HUES48 (cell line): ENCODE results near the gene ODF4.

Experiments
- H3K27ac ChIP-seq: one replicate; pipeline ENCODE4 v1.7.0; 2013; ENCODE audit warnings: low read depth, low read length, inconsistent platforms
- H3K27me3 ChIP-seq: 2 replicates; pipeline ENCODE4 v1.6.1; 2013; ENCODE audit warnings: mild to moderate bottlenecking, low read length; ENCODE audit not compliant: control insufficient read depth, insufficient read depth
- H3K36me3 ChIP-seq: 2 replicates; pipeline ENCODE4 v1.6.1; 2013; ENCODE audit warnings: low read length; ENCODE audit not compliant: control insufficient read depth, insufficient read depth
- H3K4me1 ChIP-seq: 2 replicates; pipeline ENCODE4 v1.6.1; 2013; ENCODE audit warnings: mild to moderate bottlenecking, low read length; ENCODE audit not compliant: control insufficient read depth, insufficient read depth
- H3K4me3 ChIP-seq: 2 replicates; pipeline ENCODE4 v1.5.1; 2013; ENCODE audit warnings: mild to moderate bottlenecking, low read depth, low read length
- H3K9ac ChIP-seq: 2 replicates; pipeline ENCODE4 v1.6.1; 2013; ENCODE audit warnings: mild to moderate bottlenecking, low read depth, low read length, moderate library complexity
- H3K9me3 ChIP-seq: 2 replicates; pipeline ENCODE4 v1.6.1; 2013; ENCODE audit warnings: low read length; ENCODE audit not compliant: control insufficient read depth, insufficient read depth

Gene ODF4

GRCh38 chr17:8382052-8382879 is 42.6 kb downstream of the ODF4 start:
- no peaks in the 10 kb centered on the region for H3K9me3 ChIP-seq
- H3K9ac ChIP-seq = peak overlapping the region; percentile 97
- peak overlapping the region; percentile 89 for H3K27ac ChIP-seq
- H3K4me1 ChIP-seq = peaks cover 3% of the 10 kb centered on the region; the same call in 1 of the 2 replicates
- no peaks in the 10 kb centered on the region for H3K27me3 ChIP-seq
- H3K36me3 ChIP-seq = peaks cover 50% of the 10 kb centered on the region
- H3K4me3 ChIP-seq = peak overlapping the region; percentile 88

GRCh38 chr17:8382880-8383142 is 43.2 kb downstream of the ODF4 start:
- Histone ChIP-seq H3K9ac (peak overlapping the region; percentile 97), H3K9me3 (no peaks in the 10 kb centered on the region), H3K27ac (peak overlapping the region; percentile 89), H3K4me1 (peaks cover 3% of the 10 kb centered on the region; the same call in 1 of the 2 replicates), H3K36me3 (peaks cover 44% of the 10 kb centered on the region), H3K4me3 (peak overlapping the region; percentile 88), H3K27me3 (no peaks in the 10 kb centered on the region)

- peaks cover 3% of the 10 kb centered on the region; the same call in 1 of the 2 replicates for H3K4me1 ChIP-seq
Measured at GRCh38 chr17:8383143-8383822, 43.6 kb downstream of the ODF4 start, which contains the start of gene RPL26. Gene RPL26, minus strand, starts transcription at chr17:8383193. Its CDS starts 883 bp downstream, at chr17:8382310.

GRCh38 chr17:8384801-8385378 is 45.2 kb downstream of the ODF4 start:
- H3K36me3 ChIP-seq = peaks cover 23% of the 10 kb centered on the region
- no peak overlapping the region; the same call in 1 of the 2 replicates for H3K4me3 ChIP-seq
- H3K27me3 ChIP-seq = no peaks in the 10 kb centered on the region
- H3K9ac ChIP-seq = no peak overlapping the region
- peak overlapping the region; percentile 70 for H3K27ac ChIP-seq
- no peaks in the 10 kb centered on the region for H3K9me3 ChIP-seq
- H3K4me1 ChIP-seq = peaks cover 3% of the 10 kb centered on the region; the same call in 1 of the 2 replicates

More at GRCh38 chr17:8383143-8383822, 43.6 kb downstream of the ODF4 start, which contains the start of gene RPL26:
- H3K27ac ChIP-seq = peak within 1 kb of the TSS; percentile 89
- H3K4me3 ChIP-seq = peak within 1 kb of the TSS; percentile 88
- H3K27me3 ChIP-seq = no peaks in the 10 kb centered on the region
- H3K9ac ChIP-seq = peak within 1 kb of the TSS; percentile 97
- H3K36me3 ChIP-seq = peaks cover 40% of the 10 kb centered on the region
- no peaks in the 10 kb centered on the region for H3K9me3 ChIP-seq

- H3K9me3 ChIP-seq = no peaks in the 10 kb centered on the region
- H3K9ac ChIP-seq = no peak overlapping the region
- H3K27me3 ChIP-seq = no peaks in the 10 kb centered on the region
- H3K4me3 ChIP-seq = no peak overlapping the region
- H3K36me3 ChIP-seq = peaks cover 5% of the 10 kb centered on the region
- H3K4me1 ChIP-seq = peaks cover 9% of the 10 kb centered on the region
- H3K27ac ChIP-seq = no peak overlapping the region
Measured at GRCh38 chr17:8386841-8387240, 47.2 kb downstream of the ODF4 start.

GRCh38 chr17:8387914-8388651 is 48.4 kb downstream of the ODF4 start:
- Histone ChIP-seq H3K9ac (no peak overlapping the region), H3K27me3 (no peaks in the 10 kb centered on the region), H3K4me3 (no peak overlapping the region), H3K36me3 (no peaks in the 10 kb centered on the region), H3K27ac (no peak overlapping the region), H3K4me1 (peaks cover 13% of the 10 kb centered on the region), H3K9me3 (no peaks in the 10 kb centered on the region)

GRCh38 chr17:8391711-8392110 is 52.1 kb downstream of the ODF4 start:
- Histone ChIP-seq H3K36me3 (no peaks in the 10 kb centered on the region), H3K4me3 (no peak overlapping the region), H3K9me3 (no peaks in the 10 kb centered on the region), H3K27ac (no peak overlapping the region), H3K4me1 (peaks cover 10% of the 10 kb centered on the region), H3K27me3 (no peaks in the 10 kb centered on the region), H3K9ac (no peak overlapping the region)

- H3K9me3 ChIP-seq = no peaks in the 10 kb centered on the region
- no peaks in the 10 kb centered on the region for H3K36me3 ChIP-seq
- H3K4me1 ChIP-seq = peaks cover 10% of the 10 kb centered on the region
- H3K27ac ChIP-seq = no peak overlapping the region
- no peak overlapping the region for H3K4me3 ChIP-seq
- no peak overlapping the region for H3K9ac ChIP-seq
- no peaks in the 10 kb centered on the region for H3K27me3 ChIP-seq
Measured at GRCh38 chr17:8392274-8392673, 52.6 kb downstream of the ODF4 start.

GRCh38 chr17:8392674-8393469 is 53.2 kb downstream of the ODF4 start:
- H3K27ac ChIP-seq = no peak overlapping the region
- H3K36me3 ChIP-seq = no peaks in the 10 kb centered on the region
- H3K4me1 ChIP-seq = peaks cover 10% of the 10 kb centered on the region
- no peaks in the 10 kb centered on the region for H3K9me3 ChIP-seq
- no peak overlapping the region for H3K9ac ChIP-seq
- H3K27me3 ChIP-seq = no peaks in the 10 kb centered on the region
- no peak overlapping the region for H3K4me3 ChIP-seq
